Measurements from ENCODE around the gene GABRG3.

GRCh38 chr15:27037501-27037900, 66.5 kb downstream of the GABRG3 start:
- TF ChIP-seq, protein P1, sequence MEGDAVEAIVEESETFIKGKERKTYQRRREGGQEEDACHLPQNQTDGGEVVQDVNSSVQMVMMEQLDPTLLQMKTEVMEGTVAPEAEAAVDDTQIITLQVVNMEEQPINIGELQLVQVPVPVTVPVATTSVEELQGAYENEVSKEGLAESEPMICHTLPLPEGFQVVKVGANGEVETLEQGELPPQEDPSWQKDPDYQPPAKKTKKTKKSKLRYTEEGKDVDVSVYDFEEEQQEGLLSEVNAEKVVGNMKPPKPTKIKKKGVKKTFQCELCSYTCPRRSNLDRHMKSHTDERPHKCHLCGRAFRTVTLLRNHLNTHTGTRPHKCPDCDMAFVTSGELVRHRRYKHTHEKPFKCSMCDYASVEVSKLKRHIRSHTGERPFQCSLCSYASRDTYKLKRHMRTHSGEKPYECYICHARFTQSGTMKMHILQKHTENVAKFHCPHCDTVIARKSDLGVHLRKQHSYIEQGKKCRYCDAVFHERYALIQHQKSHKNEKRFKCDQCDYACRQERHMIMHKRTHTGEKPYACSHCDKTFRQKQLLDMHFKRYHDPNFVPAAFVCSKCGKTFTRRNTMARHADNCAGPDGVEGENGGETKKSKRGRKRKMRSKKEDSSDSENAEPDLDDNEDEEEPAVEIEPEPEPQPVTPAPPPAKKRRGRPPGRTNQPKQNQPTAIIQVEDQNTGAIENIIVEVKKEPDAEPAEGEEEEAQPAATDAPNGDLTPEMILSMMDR (IDR thresholded peaks at IDR 0.05): no peak
- TF ChIP-seq POLR2A (IDR thresholded peaks at IDR 0.05): no peak
